Measurements from ENCODE around the gene TCF12. TPM values are rescaled to one million over a fixed set of nuclear protein-coding genes. Genes with fewer than 3 reads are reported as not detected.

TCF12 gene
- total RNA-seq, 1 donor from 2014 or later: 33.2 TPM

- Histone ChIP-seq H3K36me3 (ENCODE audit: control insufficient read depth, insufficient read depth, low read length) (no peaks in the 10 kb centered on the region), H3K4me3 (ENCODE audit: low read depth, low read length) (no peak overlapping the region), H3K27me3 (ENCODE audit: control insufficient read depth, insufficient read depth, low read length) (no peaks in the 10 kb centered on the region)
- DNase-seq (ENCODE audit: low read depth) (no peak), FAIRE-seq (no peak)
- no peak for TF ChIP-seq CTCF (IDR thresholded peaks at IDR 0.05; ENCODE audit: insufficient read depth, low read length, severe bottlenecking)
Measured at GRCh38 chr15:56942118-56942517, 23.7 kb downstream of the TCF12 start.

DNA sequence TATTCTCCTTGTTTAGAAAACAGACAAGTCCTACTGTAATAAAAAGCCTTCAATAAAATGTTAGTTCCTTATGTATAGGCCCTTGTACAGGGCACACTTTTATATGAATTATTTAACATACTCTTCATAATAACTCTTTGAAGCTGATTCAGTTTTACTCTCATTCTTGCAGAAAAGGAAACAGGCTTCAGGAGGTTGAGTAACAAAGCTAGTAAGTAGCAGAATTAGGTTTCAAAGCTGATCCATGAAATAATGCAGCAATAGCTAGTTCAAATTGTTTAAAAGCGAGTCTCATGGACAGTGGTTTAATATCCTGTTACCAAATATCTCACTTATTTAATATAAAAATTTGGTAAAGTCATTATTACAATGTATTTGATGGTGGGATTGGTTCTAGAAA, 25.0 kb downstream of the TCF12 start:
- H3K27me3 ChIP-seq (ENCODE audit: control insufficient read depth, insufficient read depth, low read length): no peaks in the 10 kb centered on the region
- no peak overlapping the region for H3K4me3 ChIP-seq (ENCODE audit: low read depth, low read length)
- DNase-seq (ENCODE audit: low read depth) (no peak), FAIRE-seq (no peak)
- no peaks in the 10 kb centered on the region for H3K36me3 ChIP-seq (ENCODE audit: control insufficient read depth, insufficient read depth, low read length)
- no peak for TF ChIP-seq CTCF (IDR thresholded peaks at IDR 0.05; ENCODE audit: insufficient read depth, low read length, severe bottlenecking)

GRCh38 chr15:56944485-56944884, 26.0 kb downstream of the TCF12 start:
- DNase-seq (ENCODE audit: low read depth) (no peak), FAIRE-seq (no peak)
- no peaks in the 10 kb centered on the region for H3K36me3 ChIP-seq (ENCODE audit: control insufficient read depth, insufficient read depth, low read length)
- no peak for TF ChIP-seq CTCF (IDR thresholded peaks at IDR 0.05; ENCODE audit: insufficient read depth, low read length, severe bottlenecking)
- no peak overlapping the region for H3K4me3 ChIP-seq (ENCODE audit: low read depth, low read length)
- no peaks in the 10 kb centered on the region for H3K27me3 ChIP-seq (ENCODE audit: control insufficient read depth, insufficient read depth, low read length)

GRCh38 chr15:56946150-56946549, 27.7 kb downstream of the TCF12 start:
- TF ChIP-seq CTCF (IDR thresholded peaks at IDR 0.05; ENCODE audit: insufficient read depth, low read length, severe bottlenecking): no peak
- FAIRE-seq (no peak), DNase-seq (ENCODE audit: low read depth) (no peak)
- Histone ChIP-seq H3K27me3 (ENCODE audit: control insufficient read depth, insufficient read depth, low read length) (no peaks in the 10 kb centered on the region), H3K4me3 (ENCODE audit: low read depth, low read length) (no peak overlapping the region), H3K36me3 (ENCODE audit: control insufficient read depth, insufficient read depth, low read length) (no peaks in the 10 kb centered on the region)

DNA sequence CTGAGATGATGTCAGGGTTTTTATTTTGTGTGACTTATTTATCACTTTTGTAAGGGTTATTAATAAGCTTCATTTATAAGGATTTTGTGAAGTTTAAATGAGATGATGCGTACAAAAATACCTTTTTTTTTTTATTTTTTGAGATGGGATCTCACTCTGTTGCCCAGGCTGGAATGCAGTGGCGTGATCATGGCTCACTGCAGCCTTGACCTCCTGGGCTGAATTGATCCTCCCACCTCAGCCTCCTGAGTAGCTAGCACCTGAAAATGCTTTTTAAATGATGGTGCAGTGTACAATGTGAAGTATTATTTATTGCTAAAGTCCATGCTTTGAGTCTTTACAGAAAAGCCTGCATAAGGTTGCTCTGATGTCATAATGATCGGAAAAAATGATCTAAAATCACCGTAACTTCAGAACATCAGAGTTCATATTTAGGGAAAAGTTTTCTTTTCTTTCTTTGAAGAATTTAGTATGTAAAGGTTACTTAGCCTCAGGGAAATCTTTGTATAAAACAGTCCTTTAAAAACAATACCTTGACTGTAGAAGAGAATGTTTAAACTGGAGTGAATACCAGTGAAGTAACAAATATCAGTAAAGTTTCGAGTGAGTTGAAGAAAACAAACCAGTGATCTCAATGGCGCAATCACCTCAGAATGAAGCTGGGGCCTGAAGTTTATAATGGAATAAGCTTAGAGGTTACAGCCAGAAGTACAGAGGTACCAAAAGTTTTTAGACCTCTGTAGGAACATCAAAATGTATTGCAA, 29.7 kb downstream of the TCF12 start:
- FAIRE-seq (no peak), DNase-seq (ENCODE audit: low read depth) (no peak)
- H3K27me3 ChIP-seq (ENCODE audit: control insufficient read depth, insufficient read depth, low read length): no peaks in the 10 kb centered on the region
- H3K36me3 ChIP-seq (ENCODE audit: control insufficient read depth, insufficient read depth, low read length): no peaks in the 10 kb centered on the region
- no peak for TF ChIP-seq CTCF (IDR thresholded peaks at IDR 0.05; ENCODE audit: insufficient read depth, low read length, severe bottlenecking)
- H3K4me3 ChIP-seq (ENCODE audit: low read depth, low read length): no peak overlapping the region

- TF ChIP-seq CTCF (IDR thresholded peaks at IDR 0.05; ENCODE audit: insufficient read depth, low read length, severe bottlenecking): no peak
- Histone ChIP-seq H3K27me3 (ENCODE audit: control insufficient read depth, insufficient read depth, low read length) (no peaks in the 10 kb centered on the region), H3K36me3 (ENCODE audit: control insufficient read depth, insufficient read depth, low read length) (no peaks in the 10 kb centered on the region), H3K4me3 (ENCODE audit: low read depth, low read length) (no peak overlapping the region)
- DNase-seq (ENCODE audit: low read depth) (no peak), FAIRE-seq (no peak)
Measured at GRCh38 chr15:56948764-56949101, 30.3 kb downstream of the TCF12 start.

Measured in bronchial epithelial cell (primary cell).